ENCODE data around the gene ITPR1. TPM values are rescaled to one million over a fixed set of nuclear protein-coding genes. Genes with fewer than 3 reads are reported as not detected.

Gene ITPR1
- total RNA-seq, 4 donors from 2014 or later: 14.7 to 45.1 (median 21.0) TPM

GRCh38 chr3:4672725-4673275 is 179.7 kb downstream of the ITPR1 start:
- no peaks in the 10 kb centered on the region for H3K9me3 ChIP-seq

GRCh38 chr3:4674216-4674615 is 181.1 kb downstream of the ITPR1 start:
- Histone ChIP-seq H3K36me3 (peaks cover 16% of the 10 kb centered on the region), H3K27me3 (no peaks in the 10 kb centered on the region), H3K4me3 (no peak overlapping the region), H3K27ac (no peak overlapping the region), H3K4me1 (no peaks in the 10 kb centered on the region), H3K9me3 (no peaks in the 10 kb centered on the region)
- TF ChIP-seq CTCF (IDR thresholded peaks at IDR 0.05): no peak
- no peak for TF ChIP-seq POLR2A (IDR thresholded peaks at IDR 0.05)
- TF ChIP-seq EP300 (IDR thresholded peaks at IDR 0.05): no peak
- no peak for TF ChIP-seq POLR2AphosphoS5 (IDR thresholded peaks at IDR 0.05)
- WGBS: 54% methylated on average over 2 of the region's 2 CpGs
- no peak for DNase-seq (ENCODE audit: low spot score in 2 of 2)

More at GRCh38 chr3:4672725-4673275, 179.7 kb downstream of the ITPR1 start:
- TF ChIP-seq CTCF (IDR thresholded peaks at IDR 0.05) (no peak), POLR2AphosphoS5 (IDR thresholded peaks at IDR 0.05) (no peak), EP300 (IDR thresholded peaks at IDR 0.05) (no peak)
- Histone ChIP-seq H3K4me1 (no peaks in the 10 kb centered on the region), H3K4me3 (no peak overlapping the region), H3K36me3 (peaks cover 20% of the 10 kb centered on the region), H3K27ac (no peak overlapping the region), H3K27me3 (no peaks in the 10 kb centered on the region)
- DNase-seq (ENCODE audit: low spot score in 2 of 2): no peak
- 84% methylated on average over 11 of the region's 11 CpGs for WGBS

GRCh38 chr3:4675704-4676103 is 182.6 kb downstream of the ITPR1 start:
- 90% methylated on average over 1 of the region's 1 CpG for WGBS
- no peak overlapping the region for H3K27ac ChIP-seq
- no peak overlapping the region for H3K4me3 ChIP-seq
- no peaks in the 10 kb centered on the region for H3K27me3 ChIP-seq
- H3K36me3 ChIP-seq: peaks cover 16% of the 10 kb centered on the region
- H3K9me3 ChIP-seq: no peaks in the 10 kb centered on the region
- no peak for DNase-seq (ENCODE audit: low spot score in 2 of 2)
- TF ChIP-seq CTCF (IDR thresholded peaks at IDR 0.05) (no peak), POLR2A (IDR thresholded peaks at IDR 0.05) (no peak), POLR2AphosphoS5 (IDR thresholded peaks at IDR 0.05) (no peak), EP300 (IDR thresholded peaks at IDR 0.05) (no peak)
- H3K4me1 ChIP-seq: no peaks in the 10 kb centered on the region

- Histone ChIP-seq H3K27me3 (no peaks in the 10 kb centered on the region), H3K36me3 (peaks cover 7% of the 10 kb centered on the region), H3K9me3 (no peaks in the 10 kb centered on the region), H3K4me3 (no peak overlapping the region), H3K4me1 (no peaks in the 10 kb centered on the region), H3K27ac (no peak overlapping the region)
- 91% methylated on average over 10 of the region's 10 CpGs for WGBS
- TF ChIP-seq POLR2AphosphoS5 (IDR thresholded peaks at IDR 0.05): no peak
- no peak for TF ChIP-seq EP300 (IDR thresholded peaks at IDR 0.05)
- no peak for TF ChIP-seq CTCF (IDR thresholded peaks at IDR 0.05)
- no peak for TF ChIP-seq POLR2A (IDR thresholded peaks at IDR 0.05)
- DNase-seq (ENCODE audit: low spot score in 2 of 2): no peak
Observed at GRCh38 chr3:4678320-4678719, 185.2 kb downstream of the ITPR1 start.

- no peak overlapping the region for H3K4me3 ChIP-seq
- H3K36me3 ChIP-seq: peaks cover 11% of the 10 kb centered on the region
- no peaks in the 10 kb centered on the region for H3K9me3 ChIP-seq
- WGBS: 71% methylated on average over 3 of the region's 3 CpGs
- no peaks in the 10 kb centered on the region for H3K27me3 ChIP-seq
- no peak overlapping the region for H3K27ac ChIP-seq
- no peaks in the 10 kb centered on the region for H3K4me1 ChIP-seq
- TF ChIP-seq POLR2AphosphoS5 (IDR thresholded peaks at IDR 0.05): no peak
- no peak for TF ChIP-seq EP300 (IDR thresholded peaks at IDR 0.05)
- no peak for TF ChIP-seq POLR2A (IDR thresholded peaks at IDR 0.05)
- no peak for TF ChIP-seq CTCF (IDR thresholded peaks at IDR 0.05)
- no peak for DNase-seq (ENCODE audit: low spot score in 2 of 2)
Observed at GRCh38 chr3:4680227-4680691, 187.1 kb downstream of the ITPR1 start.
